GM19238 (cell line): ENCODE measurements around the gene DOK7.
A peak's percentile ranks its signal among the peaks of the same experiment; 100 is the strongest.

ENCODE experiments used
- DNase-seq: peaks from one replicate; pipeline ENCODE4 v3.0.0; 2011; ENCODE audit warnings: low spot score; ENCODE audit not compliant: insufficient read length

DOK7 gene

DNA sequence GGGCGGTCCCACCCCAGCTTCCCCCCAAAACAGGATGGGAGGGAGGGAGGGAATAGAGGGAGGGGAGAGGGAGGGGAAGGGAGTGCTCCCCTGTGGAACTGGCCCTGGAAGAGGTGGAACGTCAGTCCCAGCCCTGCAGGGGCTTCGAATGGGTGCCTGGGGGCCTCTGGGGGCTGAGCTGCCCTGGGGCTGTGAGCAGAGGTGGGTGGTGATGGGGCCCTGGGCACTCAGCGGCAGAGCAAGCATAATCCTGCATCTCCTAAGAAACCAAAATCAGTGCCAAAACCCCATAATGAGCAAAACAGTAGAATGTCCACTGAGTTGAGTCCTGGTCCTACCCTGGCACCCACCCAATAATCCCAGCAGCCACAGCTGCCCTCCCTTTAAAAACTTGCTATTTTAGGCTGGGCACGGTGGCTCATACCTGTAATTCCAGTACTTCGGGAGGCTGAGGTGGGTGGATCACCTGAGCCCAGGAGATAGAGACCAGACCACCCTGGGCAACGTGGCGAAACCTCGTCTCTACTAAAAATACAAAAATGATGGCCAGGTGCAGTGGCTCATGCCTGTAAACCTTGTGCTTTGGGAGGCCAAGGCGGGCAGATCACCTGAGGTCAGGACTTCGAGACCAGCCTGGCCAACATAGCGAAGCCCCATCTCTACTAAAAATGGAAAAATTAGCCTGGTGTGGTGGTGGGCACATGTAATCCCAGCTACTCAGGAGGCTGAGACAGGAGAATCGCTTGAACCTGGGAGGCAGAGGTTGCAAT, 11.1 kb downstream of the DOK7 start:
- DNase-seq: no peak

DNA sequence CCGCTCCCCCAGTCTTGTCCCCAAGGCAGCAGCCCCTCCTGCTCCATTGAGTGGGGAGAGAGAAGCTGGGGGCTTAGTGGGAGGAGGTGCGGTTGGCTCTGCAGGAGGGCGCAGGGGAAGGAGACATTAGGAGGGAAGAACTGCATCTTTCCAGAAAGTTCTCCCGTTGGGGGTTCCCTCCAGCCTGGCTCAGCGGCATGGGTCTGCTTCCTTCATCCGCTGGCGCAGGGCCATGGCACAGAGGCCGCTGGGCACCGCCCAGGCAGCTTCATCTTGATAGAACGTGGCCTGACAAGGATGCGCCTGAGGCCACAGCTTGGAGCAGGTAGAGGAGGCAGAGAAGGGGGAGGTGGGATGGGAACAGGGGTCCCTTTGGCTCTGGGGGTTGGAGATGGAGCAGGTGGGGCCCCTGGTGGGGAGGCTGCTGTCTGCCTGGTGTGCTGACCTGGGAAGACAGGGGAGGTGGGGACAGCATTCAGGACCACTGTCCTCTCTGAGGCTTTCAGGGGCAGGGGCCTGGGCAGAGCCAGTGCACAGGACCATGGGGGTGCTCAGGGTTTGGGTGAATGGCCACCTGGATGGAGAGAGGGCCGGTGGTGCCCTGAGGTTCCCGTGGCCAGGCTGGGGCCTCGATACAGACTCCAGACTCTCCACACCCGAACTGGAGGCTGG, 12.1 kb downstream of the DOK7 start:
- no peak for DNase-seq

DNA sequence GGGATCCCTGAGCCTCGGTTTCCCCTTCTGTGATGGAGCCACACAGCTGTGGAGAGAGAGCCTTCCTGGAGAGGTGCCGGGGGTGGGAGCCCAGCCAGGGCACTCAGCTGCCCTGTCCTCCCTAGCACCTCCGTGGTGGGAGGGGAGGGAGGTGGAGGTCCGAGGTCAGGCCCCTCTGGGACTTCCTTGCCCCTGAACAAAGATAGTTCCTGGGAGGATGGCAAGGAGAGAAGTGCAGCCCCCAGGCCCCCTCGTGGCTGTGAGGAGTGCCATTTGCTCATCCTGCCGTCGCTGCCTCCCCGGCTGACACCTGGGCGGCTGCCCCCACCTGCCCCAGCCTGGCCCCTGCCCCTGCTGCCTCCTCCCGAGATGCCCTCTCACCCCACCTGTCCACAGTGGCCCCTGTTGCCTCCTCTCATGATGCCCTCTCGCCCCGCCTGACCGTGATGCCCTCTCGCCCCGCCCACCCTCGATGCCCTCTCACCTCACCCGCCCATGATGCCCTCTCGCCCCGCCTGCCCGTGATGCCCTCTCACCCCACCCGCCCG, 12.7 kb downstream of the DOK7 start:
- DNase-seq: no peak

DNA sequence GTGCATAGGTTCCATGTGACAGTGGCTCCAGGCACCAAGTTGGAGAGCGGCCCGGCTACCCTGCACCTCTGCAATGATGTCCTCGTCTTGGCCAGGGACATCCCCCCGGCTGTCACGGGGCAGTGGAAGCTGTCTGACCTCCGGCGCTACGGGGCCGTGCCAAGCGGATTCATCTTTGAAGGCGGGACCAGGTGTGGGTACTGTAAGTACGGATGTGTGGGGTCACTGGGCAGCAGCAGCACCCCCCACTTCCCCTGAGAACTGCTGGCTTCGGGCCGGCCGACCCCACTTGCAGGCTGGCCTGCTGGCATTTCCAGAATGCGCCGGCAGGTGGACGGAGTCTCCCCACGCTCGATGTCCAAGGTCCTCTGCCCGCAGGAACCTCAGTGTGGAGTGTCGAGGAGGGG, 13.2 kb downstream of the DOK7 start:
- DNase-seq: no peak

DNA sequence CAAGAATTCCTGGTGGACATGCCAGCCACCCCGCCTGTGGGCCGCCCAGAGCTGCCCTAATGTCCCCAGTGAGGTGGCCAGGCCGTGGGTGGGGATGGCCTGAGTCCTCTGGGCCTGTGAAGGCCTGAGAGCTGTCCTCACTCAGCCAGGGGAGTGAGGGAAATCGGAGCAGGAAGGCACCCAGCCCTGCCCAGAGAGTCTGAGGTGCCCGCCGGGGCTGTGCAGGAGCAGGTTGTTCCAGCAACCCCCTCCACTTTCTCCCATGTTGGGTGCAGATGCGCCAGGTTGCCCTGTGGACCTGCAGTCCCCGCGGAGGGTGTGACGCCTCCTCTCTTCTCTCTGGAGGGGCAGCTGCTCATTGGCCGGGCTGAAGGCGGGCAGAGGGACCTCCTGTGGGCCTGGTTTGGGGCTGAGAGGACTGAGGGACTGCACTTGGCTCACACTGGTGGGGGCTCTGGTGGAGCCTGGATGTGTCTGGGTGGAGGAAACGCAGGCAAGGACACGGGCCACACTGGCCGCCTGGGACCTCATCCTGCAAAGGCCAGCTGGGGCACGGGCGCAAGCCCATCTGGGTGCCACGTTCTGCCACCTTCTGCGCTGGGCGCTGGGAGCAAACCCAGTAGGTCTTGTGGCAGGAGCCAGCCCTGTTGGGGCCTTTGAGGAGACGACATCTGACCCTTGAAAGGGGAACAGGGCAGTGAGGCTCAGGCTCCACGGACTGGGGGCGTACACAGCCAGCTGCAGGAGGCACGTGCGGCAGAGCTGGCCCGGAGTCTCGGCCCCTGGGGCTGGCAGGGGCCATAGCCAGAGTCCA, 14.0 kb downstream of the DOK7 start:
- DNase-seq: no peak

DNA sequence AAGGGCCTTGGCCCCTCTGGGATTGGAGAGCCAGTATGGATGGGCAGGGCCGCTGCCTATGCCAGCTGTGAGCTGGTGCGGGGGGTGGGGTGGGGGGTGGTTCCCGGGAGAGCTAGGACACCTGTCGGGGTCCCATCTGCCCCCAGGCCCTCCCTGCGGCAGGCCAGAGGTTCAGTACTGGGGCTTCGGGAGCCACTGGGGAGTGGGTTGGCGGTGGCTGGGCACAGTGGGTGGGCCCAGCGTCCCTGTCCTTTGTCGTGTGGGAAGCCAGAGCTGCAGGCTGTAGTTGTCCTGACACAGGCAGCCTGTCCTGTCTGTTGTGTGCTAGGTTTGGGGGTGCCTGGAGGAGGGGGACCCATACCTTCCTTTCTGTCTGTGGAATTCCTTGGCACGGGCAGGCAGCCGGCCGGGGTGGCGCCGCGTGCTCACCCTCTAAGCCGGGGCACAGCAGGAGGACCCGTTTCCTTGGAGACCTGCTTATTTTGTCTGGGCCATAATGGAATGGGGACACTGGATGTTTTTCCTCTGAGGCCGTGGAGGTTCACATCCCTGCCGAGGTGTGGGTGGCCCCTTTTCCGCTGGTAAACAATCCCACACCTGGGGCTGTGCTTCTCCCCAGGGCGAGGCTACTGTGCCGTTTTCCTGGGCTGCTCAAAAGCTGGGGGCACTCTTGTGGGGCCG, 14.8 kb downstream of the DOK7 start:
- DNase-seq: no peak

DNA sequence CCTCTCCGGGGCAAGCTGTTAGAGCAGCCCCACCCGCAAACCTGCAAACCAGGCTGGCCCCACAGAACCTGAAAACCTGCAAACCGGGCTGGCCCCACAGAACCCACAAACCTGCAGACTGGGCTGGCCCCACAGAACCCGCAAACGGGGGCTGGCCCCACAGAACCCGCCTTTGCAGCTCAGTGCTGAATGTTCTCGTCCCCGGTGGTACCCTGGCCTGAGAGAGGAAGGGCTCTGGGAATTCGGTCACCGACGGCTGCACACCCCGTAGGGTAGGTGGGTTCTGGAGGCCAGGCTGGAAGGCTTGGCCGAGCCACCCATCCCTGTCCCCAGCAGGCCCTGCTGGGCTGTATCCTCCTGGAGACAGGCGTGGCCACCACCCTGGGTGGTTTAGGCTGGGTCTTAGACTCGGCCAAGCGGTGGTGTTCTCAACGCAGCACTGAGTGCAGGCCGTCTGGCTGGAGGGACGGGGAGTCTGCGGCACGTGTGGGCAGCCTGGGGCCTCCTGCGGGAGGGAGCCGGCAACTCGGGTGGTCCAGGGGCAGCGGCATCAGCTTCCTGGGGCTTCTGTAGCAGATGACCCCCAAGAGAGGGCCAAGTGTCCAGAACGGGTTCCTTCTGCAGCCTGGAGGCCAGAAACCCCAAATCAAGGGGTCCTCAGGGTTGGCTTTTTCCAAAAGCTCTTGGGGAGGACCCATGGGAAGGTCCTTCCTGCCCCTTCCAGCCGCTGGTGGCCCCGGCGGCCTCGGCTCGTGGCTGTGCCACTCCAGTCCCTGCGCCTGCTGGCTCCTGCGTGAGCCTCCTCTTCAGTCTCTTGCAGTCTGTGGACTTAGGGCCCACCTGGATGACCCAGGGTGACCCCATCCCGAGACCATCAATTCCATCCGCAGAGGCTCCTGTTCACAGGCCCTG, 15.6 kb downstream of the DOK7 start:
- DNase-seq: no peak

DNA sequence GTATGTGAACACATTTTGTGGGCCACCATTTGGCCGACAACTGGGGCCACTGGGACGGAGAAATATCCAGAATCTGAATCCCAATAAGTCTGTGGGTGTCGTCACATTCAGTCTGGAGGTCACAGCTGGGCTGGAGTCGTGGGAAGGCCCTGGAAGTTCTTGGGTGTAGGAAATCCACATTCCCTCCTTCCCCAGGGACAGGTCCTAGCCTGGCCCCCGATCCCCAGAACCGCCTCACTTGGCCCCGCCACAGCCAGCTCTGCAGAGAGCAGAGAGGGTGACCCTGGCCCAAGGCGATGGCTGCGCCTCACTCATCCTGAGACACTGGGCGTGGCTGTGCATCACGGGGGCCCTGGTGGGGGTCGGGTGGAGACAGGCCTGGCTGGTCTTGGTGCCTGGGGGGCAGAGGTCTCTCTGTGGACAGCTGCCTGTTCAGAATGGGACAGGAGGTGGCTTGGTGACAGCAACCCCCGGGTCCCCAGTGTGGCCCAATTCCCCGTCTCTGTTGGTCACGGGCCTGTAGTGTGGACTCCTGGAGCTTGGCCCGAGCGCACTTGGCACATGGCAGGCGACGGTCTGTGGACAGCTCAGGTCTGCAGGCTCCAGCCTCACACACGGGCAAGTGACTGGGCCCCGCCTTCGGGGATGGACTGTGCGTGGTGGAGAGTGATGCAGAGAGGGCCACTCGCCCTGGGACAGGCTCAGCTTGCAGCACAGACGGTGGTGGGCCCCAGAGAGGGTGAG, 16.4 kb downstream of the DOK7 start:
- no peak for DNase-seq

DNA sequence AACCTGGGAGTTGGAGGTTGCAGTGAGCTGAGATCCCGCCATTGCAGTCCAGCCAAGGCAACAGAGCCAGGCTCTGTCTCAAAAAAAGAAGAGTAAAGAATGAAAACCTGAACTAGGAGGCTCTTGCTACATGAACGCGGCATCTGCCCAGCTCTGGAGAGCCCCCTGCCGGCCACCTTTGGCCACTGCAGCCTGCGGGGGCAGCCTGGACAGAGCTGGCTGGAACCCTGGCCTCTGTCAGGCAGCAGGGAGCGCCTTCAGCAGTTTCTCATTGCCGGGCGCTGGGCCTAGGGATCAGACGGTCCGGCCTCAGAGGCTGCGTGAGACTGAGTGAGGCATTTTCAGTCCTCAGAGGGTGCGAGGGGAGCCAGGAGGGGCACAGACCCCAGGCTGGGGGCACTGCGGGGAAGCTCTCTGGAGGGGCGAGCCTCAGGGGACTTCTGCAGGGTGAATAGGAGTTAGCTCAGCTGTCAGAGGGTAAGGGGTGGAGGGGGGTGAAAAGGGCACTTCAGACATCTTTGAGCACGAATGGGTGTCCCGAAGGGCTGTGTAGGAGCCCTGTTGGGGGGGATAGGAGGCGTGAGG, 17.5 kb downstream of the DOK7 start:
- DNase-seq: peak; percentile 83

DNA sequence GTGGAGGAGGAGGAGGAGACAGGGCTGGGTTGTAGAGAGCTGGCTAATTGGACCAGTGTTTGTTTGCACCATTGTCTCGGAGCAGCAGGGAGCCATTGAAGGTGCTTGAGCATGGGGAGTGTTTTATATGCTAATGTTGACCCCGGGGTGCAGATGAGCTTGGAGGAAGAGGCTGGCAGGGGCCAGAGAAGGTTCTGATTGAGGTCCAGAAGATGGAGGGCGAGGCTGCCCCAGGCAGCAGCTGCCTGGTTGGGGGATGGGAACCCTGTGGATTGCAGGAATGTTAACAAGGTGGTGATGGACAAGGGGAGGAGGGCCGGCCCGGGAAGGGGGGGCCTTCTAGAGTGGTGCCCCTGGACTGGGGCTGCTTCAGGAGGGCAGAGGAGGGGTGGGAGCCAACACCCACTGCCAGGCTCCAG, 18.0 kb downstream of the DOK7 start:
- DNase-seq: no peak

DNA sequence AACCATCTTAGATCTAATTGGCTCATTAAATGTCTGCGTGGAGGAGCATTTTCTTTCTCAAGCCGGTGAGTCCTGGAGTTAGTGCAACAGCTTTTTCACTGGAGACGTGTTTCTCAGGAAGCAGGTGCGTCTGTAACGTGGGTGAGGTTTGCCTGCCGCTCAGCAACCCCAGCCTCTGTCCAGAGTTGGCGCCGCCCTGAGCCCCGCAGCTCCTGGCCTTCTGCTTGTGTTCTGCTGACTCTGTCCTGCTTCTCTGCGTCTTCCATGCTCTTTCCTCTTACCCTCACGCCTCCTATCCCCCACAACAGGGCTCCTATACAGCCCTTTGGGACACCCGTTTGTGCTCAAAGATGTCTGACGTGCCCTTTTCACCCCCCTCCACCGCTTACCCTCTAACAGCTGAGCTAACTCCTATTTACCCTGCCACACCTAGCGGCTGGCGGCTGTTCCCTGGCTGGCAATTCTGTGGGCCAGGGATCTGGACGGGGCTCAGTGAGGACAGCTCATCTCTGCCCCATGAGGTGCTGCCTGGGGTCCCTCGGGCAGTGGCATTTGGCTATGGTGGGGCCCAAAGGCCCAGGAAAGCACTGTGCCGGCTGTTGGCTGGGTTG, 18.8 kb downstream of the DOK7 start:
- no peak for DNase-seq

DNA sequence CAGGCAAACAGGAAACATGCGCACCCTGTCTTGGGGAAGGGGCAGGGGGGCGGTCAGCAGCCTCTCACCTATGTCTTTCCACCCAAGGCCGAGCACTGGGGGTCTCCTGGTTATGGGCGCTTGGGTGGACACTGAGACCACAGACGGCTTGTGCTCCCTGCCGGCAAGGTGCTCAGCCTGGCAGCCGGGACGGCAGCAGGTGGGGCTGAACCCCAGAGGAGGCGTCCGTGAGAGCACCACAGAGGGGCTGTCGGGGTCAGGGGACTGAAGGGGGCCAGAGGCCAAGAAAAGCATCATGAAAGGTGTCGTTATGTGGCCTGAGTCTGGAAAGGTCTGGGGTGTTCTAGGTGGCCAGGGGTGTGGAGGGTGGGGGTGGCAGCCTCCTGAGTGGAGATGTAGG, 19.6 kb downstream of the DOK7 start:
- DNase-seq: no peak

DNA sequence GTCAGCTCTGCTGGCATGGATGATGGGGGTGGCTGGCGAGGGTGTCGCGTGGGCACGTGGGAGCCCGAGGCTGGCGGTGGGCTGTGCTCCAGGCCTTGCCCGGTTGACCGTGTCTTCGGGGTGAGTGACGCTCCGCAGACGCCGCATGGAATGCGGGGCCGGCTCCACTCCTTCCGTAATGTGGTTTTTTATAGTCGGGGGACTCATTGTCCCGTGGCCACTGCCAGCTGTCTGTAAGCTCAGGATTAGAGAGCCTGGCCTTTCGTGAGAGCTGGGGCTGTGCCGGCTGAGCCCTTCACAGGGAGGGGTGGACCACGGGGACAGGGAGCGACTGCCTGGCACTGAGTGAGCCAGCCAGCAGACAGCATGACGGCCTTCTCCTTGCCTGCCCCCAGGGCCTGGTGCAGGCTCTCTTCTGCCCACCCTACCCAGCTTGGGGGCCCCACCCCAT, 20.4 kb downstream of the DOK7 start:
- no peak for DNase-seq

DNA sequence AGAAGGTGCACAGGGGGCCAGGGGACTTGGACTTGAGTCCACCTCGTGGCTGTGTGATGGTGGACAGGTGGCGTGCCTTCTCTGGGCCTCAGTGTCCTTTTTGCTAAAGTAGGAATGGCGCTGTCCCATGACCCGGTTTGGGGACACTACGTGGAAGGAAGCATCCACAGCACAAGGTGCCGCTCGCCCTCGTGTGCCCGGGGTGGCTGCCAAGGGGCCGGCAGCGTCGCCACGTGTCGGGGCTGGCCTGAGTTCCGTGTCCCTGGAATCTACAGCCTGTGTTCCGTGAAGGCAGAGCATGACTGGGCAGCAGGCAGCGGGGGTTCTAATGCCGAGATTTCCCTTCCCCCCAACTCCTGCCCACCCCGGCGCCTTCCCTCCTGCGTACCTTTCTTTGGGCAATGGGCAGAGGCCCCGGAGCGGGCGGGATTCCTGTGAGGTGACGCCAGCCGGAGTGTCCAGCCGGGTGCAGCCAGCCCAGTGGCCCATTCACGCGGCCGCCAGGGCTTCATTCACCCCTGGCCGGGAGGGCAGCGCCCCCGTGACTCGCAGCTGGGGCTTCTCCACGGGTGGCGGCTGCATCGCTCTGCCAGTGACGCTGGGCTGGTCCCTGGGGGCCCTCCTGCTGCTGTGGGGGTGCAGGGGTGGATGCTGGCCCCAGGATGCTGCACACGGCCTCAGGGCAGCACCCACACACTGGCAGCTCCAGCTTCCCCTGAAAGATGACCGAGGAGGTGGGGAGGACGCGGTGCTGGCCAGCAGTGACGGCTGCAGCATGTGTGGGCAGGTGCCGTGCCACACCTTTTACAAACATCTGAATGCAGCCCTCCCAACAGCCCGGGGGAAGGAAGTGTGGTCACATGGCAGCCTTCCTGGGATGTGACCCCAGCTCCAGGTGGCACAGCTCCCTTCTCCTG, 21.2 kb downstream of the DOK7 start:
- no peak for DNase-seq

DNA sequence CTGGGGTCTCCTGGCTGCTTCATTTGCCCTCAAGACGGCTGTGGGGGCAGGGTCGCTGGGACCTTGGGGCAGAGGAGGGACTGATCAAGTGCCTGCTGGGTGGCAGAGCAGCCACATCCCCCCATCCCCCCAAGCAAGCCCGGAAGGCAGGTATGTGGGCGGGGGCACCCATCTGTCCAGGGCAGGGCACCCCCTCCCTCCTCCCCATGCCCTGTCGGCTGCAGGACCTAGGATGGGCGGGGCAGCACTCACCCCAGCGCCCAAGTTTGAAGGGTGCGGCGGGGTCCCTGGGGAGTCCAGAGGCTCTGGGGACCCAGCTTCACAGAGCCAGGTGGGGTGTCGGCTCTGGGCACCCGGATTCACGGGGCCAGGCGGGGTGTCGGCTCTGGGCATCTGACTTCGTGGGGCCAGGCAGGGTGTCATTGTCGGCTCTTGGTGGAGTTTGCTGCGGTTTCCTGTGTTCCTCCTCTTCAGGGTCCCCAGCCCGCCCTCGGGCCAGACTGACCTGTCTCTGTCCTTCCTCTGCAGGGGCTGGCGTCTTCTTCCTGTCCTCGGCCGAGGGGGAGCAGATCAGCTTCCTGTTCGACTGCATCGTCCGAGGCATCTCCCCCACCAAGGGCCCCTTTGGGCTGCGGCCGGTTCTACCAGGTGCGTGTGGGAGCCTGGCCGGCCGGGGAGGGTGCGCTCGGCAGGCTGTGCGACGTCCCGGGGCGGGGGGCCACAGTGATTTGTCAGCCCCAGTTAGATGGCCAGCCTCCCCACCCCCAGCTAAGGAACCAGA, 22.1 kb downstream of the DOK7 start:
- no peak for DNase-seq

DNA sequence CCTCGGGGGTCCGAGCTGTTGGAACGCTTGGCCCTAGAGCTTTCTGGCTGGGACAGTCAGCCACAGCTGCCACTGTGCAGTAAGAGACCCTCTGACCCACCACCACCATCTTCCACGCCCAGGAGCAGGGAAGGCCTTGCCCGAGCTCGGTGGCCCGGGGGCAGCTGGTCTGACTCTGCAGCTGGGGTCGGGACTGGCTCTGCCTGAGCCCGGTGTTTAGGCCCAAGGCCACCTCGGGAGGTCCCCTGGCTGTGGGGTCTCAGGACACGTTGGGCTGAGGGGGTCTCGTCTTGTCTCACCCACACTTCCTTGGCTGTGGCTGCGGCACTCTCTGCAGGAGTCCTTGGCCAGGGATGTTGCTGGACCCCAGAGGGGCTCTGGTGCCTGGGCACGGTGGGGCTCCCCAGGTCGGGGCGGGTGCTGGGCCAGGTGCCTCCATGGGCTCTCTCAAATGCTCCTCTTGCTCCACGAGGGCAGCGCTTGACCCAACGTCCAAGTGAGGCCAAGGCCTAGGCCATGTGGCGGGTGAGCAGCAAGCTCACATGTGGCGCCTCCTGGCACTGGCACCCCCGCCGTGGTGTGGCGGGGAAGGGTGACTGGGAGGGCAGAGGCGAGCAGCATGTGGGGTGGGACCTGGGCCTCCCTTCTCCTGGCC, 22.9 kb downstream of the DOK7 start:
- DNase-seq: no peak
